IPS-15b (cell line): ENCODE measurements around the gene PKD1.

Experiments
- H3K27me3 ChIP-seq: one replicate; pipeline ENCODE4 v1.6.1; 2013; ENCODE audit warnings: low read length; ENCODE audit not compliant: control insufficient read depth, insufficient read depth
- H3K36me3 ChIP-seq: one replicate; pipeline ENCODE4 v1.6.1; 2013; ENCODE audit warnings: low read length; ENCODE audit not compliant: control insufficient read depth, insufficient read depth
- H3K4me1 ChIP-seq: one replicate; pipeline ENCODE4 v1.6.1; 2013; ENCODE audit warnings: mild to moderate bottlenecking, low read length; ENCODE audit not compliant: control insufficient read depth, insufficient read depth
- H3K4me3 ChIP-seq: one replicate; pipeline ENCODE4 v1.5.1; 2013; ENCODE audit warnings: low read depth, low read length
- H3K9ac ChIP-seq: one replicate; pipeline ENCODE4 v1.6.1; 2013; ENCODE audit warnings: low read depth, mild to moderate bottlenecking, low read length
- H3K9me3 ChIP-seq: one replicate; pipeline ENCODE4 v1.6.1; 2013; ENCODE audit warnings: mild to moderate bottlenecking, low read length; ENCODE audit not compliant: control insufficient read depth, insufficient read depth

Gene PKD1

GRCh38 chr16:2177101-2177500 lies 41.4 kb upstream of the PKD1 start:
- no peaks in the 10 kb centered on the region for H3K4me1 ChIP-seq
- no peaks in the 10 kb centered on the region for H3K27me3 ChIP-seq
- no peak overlapping the region for H3K4me3 ChIP-seq
- H3K9me3 ChIP-seq = no peaks in the 10 kb centered on the region
- no peak overlapping the region for H3K9ac ChIP-seq
- H3K36me3 ChIP-seq = peaks cover 36% of the 10 kb centered on the region

GRCh38 chr16:2176047-2176446 lies 40.3 kb upstream of the PKD1 start:
- Histone ChIP-seq H3K27me3 (no peaks in the 10 kb centered on the region), H3K9ac (no peak overlapping the region), H3K4me3 (no peak overlapping the region), H3K4me1 (no peaks in the 10 kb centered on the region), H3K9me3 (no peaks in the 10 kb centered on the region), H3K36me3 (peaks cover 46% of the 10 kb centered on the region)

- Histone ChIP-seq H3K36me3 (peaks cover 47% of the 10 kb centered on the region), H3K4me3 (no peak overlapping the region), H3K27me3 (no peaks in the 10 kb centered on the region), H3K9me3 (no peaks in the 10 kb centered on the region), H3K4me1 (no peaks in the 10 kb centered on the region), H3K9ac (no peak overlapping the region)
Measured at GRCh38 chr16:2175454-2175853, 39.8 kb upstream of the PKD1 start.

- Histone ChIP-seq H3K27me3 (no peaks in the 10 kb centered on the region), H3K36me3 (peaks cover 52% of the 10 kb centered on the region), H3K9me3 (no peaks in the 10 kb centered on the region), H3K4me1 (no peaks in the 10 kb centered on the region), H3K4me3 (no peak overlapping the region), H3K9ac (no peak overlapping the region)
Measured at GRCh38 chr16:2174396-2175131, 38.9 kb upstream of the PKD1 start.

- H3K36me3 ChIP-seq = peaks cover 56% of the 10 kb centered on the region
- H3K9me3 ChIP-seq = no peaks in the 10 kb centered on the region
- H3K4me1 ChIP-seq = no peaks in the 10 kb centered on the region
- no peak overlapping the region for H3K4me3 ChIP-seq
- no peaks in the 10 kb centered on the region for H3K27me3 ChIP-seq
- H3K9ac ChIP-seq = no peak overlapping the region
Measured at GRCh38 chr16:2173916-2174315, 38.2 kb upstream of the PKD1 start.

GRCh38 chr16:2173366-2173765 lies 37.7 kb upstream of the PKD1 start:
- Histone ChIP-seq H3K36me3 (peaks cover 58% of the 10 kb centered on the region), H3K4me3 (no peak overlapping the region), H3K9me3 (no peaks in the 10 kb centered on the region), H3K4me1 (no peaks in the 10 kb centered on the region), H3K9ac (no peak overlapping the region), H3K27me3 (no peaks in the 10 kb centered on the region)

- Histone ChIP-seq H3K27me3 (no peaks in the 10 kb centered on the region), H3K9me3 (no peaks in the 10 kb centered on the region), H3K4me1 (no peaks in the 10 kb centered on the region), H3K36me3 (peaks cover 64% of the 10 kb centered on the region), H3K4me3 (no peak overlapping the region), H3K9ac (no peak overlapping the region)
Measured at GRCh38 chr16:2172688-2173335, 37.1 kb upstream of the PKD1 start.

GRCh38 chr16:2171601-2172178 lies 36.0 kb upstream of the PKD1 start:
- H3K4me1 ChIP-seq = no peaks in the 10 kb centered on the region
- H3K4me3 ChIP-seq = no peak overlapping the region
- no peak overlapping the region for H3K9ac ChIP-seq
- peaks cover 68% of the 10 kb centered on the region for H3K36me3 ChIP-seq
- no peaks in the 10 kb centered on the region for H3K9me3 ChIP-seq
- H3K27me3 ChIP-seq = no peaks in the 10 kb centered on the region

- peaks cover 67% of the 10 kb centered on the region for H3K36me3 ChIP-seq
- H3K9me3 ChIP-seq = no peaks in the 10 kb centered on the region
- H3K4me3 ChIP-seq = no peak overlapping the region
- no peak overlapping the region for H3K9ac ChIP-seq
- no peaks in the 10 kb centered on the region for H3K27me3 ChIP-seq
- H3K4me1 ChIP-seq = no peaks in the 10 kb centered on the region
Measured at GRCh38 chr16:2170587-2171435, 35.1 kb upstream of the PKD1 start.

- H3K4me1 ChIP-seq = no peaks in the 10 kb centered on the region
- H3K9ac ChIP-seq = no peak overlapping the region
- peaks cover 65% of the 10 kb centered on the region for H3K36me3 ChIP-seq
Measured at GRCh38 chr16:2170080-2170479, 34.4 kb upstream of the PKD1 start.

GRCh38 chr16:2167068-2167638 lies 31.5 kb upstream of the PKD1 start:
- Histone ChIP-seq H3K36me3 (peaks cover 54% of the 10 kb centered on the region), H3K4me1 (no peaks in the 10 kb centered on the region), H3K9me3 (no peaks in the 10 kb centered on the region), H3K9ac (no peak overlapping the region), H3K27me3 (no peaks in the 10 kb centered on the region), H3K4me3 (no peak overlapping the region)

More at GRCh38 chr16:2170080-2170479, 34.4 kb upstream of the PKD1 start:
- no peaks in the 10 kb centered on the region for H3K9me3 ChIP-seq
- H3K27me3 ChIP-seq = no peaks in the 10 kb centered on the region
- H3K4me3 ChIP-seq = no peak overlapping the region
